ENCODE results near the gene ARHGEF37. TPM values are rescaled to one million over a fixed set of nuclear protein-coding genes. Genes with fewer than 3 reads are reported as not detected.
"Not testable (repeated sequence)": the region's sequence is repeated elsewhere in the genome, so short reads cannot be mapped to it uniquely, and the experiment has no call there.

The ARHGEF37 gene
- total RNA-seq, 1 donor from 2014 or later, result 6.5 TPM

DNA sequence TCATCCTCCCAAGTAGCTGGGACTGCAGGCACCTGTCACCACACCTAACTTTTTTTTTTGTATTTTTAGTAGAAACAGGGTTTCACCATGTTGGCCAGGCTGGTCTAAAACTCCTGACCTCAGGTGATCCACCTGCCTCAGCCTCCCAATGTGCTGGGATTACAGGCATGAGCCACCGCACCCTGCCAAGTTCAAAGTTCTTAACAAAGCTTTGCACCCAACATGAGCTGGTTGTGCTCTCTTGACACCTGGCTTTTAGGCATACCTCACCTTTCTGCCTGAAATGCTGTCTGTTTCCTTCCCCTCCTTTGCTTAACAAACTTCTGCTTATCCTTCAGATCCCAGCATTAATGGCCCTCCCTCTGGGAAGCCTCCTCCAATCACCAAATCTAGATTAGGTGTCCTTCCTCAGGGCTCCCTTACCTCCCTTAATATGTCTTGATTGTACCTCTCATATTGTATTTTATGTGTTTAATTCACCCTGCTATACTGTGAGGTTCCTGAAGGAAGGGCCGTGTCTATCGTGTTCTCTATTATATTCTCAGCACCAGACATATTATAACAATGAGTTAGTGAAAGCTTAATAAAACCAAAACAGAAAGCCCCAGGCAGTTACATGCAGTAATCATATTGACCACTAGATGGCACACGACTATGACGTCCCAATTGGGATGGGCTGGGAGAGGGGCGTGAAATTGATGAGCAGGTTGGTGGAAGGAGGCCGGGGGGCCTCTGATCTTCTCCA lies 86.0 kb downstream of the ARHGEF37 start:
- ATAC-seq (peak; percentile 90), DNase-seq (ENCODE audit: low spot score) (peak; percentile 47)

GRCh38 chr5:149667829-149668330 lies 86.6 kb downstream of the ARHGEF37 start:
- no peak for ATAC-seq
- no peak for DNase-seq (ENCODE audit: low spot score)

- DNase-seq (ENCODE audit: low spot score); ATAC-seq: not testable (repeated sequence)
Observed at GRCh38 chr5:149669273-149669672, 88.0 kb downstream of the ARHGEF37 start.

DNA sequence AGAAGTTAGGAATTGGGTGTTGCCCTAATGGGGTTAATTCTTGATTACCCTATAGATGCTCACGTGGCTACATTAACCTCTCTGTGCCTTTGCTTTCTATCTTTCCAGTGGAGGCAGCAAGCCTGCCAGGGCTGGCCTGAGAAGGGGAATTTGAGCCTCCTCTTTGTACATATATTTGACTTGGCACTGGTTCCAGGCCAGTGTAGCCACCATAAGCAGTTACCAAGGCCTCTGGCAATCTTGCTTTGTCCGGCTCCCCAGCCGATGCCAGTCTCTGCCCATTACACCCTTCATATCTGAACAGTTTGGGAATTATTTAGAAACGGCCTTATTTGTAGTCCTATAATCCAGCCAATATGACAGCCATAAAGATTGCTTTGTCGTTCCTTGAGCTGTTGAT lies 90.2 kb downstream of the ARHGEF37 start:
- DNase-seq (ENCODE audit: low spot score) (peak; percentile 53), ATAC-seq (peak; percentile 78)

GRCh38 chr5:149672701-149673476 lies 91.6 kb downstream of the ARHGEF37 start:
- DNase-seq (ENCODE audit: low spot score), result peak; percentile 23
- ATAC-seq, result no peak

DNA sequence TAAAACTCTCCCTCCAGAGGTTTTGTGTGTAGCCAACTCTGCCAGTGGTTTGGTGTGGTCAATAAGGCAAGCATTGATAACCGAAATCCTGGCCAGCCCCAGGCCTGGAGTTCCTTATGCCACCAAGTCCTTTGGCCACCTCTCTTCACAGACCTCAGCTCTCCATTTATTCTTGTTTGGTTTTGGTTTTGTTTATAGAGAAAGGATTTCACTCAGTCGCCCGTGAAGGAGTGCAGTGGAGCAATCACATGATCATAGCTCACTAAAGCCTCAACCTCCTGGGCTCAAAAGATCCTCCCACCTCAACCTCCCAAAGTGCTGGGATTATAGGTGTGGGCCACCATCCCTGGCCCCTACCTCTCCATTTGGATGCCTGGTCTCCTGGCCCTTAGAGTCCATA lies 93.4 kb downstream of the ARHGEF37 start:
- DNase-seq (ENCODE audit: low spot score) (no peak), ATAC-seq (no peak)

DNA sequence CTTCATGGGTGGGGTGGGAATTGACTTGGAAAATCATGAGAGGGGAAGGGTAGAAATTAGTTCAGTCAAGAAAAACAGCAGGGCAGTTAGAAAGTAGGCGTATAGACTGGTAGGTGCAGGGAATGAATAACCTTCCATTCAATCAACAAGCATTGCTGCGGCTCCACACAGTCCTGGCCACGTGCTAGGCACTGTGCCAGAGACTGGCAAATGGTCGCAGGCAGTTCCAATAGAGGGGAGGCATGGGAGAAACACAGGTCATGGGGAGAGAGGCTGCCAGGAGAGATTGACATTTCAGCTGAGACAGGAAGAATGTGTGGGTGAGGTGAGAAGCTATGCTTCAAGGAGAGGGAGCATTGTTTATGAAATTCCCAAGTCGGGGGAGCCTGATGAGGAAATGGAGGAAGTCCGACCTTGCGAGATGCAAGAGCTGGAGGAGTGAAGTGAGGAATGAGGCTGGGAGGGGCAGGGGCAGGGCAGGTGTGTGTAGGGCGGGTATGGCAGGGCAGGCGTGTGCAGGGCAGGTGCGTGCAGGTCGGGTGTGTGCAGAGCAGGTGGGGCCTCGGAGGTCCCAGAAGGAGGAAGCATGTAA lies 94.4 kb downstream of the ARHGEF37 start:
- DNase-seq (ENCODE audit: low spot score) (no peak), ATAC-seq (no peak)

- ATAC-seq, result peak; percentile 35
Observed at GRCh38 chr5:149677731-149678130, 96.4 kb downstream of the ARHGEF37 start.

GRCh38 chr5:149679876-149680809 lies 98.8 kb downstream of the ARHGEF37 start:
- no peak for DNase-seq (ENCODE audit: low spot score)
- ATAC-seq, result peak; percentile 74

More at GRCh38 chr5:149677731-149678130, 96.4 kb downstream of the ARHGEF37 start:
- DNase-seq (ENCODE audit: low spot score), result no peak

DNA sequence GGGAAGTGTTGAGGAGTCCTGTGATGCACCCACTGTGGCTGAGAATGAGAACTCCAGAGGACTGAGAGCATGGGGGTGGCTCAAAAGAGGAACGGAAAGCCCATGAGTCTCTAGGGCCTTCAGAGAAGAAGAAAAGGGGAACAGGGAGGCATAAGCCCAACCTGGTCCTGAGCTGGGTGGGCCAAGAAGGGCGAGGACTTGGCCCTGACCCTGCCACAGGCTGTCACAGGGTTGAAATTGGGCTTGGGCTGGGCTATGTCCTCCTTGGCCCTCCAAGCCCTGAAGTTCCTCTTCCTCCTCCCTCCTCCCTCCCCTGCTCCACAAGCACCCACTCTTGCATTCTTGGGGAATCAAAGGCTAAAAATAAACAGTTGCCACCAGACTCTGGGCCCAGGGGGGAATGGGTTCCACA lies 99.5 kb downstream of the ARHGEF37 start:
- DNase-seq (ENCODE audit: low spot score) (no peak), ATAC-seq (peak; percentile 58)

DNA sequence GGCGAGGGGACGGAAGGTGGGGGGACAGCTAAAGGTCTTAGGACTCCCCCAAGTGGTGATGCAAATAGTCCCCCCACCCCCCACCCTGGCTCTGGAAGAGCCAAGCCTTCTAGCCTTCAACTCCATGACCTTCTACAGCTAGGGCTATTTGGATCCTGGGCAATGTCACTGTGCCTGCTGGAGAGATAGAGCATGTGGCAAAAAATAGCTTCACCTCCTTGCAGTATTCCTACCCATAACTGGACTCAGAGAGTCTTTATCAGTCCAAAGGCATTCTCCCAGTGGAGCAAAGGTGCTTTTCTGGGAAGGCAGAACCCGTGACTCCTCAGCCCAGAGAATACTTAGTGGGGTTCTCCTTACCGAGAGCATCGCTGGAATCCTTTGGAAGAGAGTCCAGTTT lies 100.0 kb downstream of the ARHGEF37 start:
- DNase-seq (ENCODE audit: low spot score), result no peak

DNA sequence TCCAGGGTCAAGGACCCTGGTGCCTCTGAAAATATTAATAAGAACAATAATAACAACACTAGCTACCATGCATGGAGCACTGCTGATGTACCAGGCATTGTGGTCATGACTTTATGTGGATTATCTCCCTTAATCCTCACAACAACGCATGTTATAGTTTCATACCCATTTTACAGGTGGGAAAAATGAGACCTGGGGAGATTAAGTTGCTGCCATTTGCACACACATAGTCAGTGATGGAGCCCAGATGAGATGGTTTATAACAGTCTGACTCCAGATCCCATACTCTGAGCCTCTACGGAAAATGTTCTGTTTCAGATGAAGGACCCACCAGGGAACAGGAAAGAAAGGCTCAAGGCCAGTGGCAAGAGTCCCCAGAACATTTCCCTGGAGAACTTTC lies 100.6 kb downstream of the ARHGEF37 start:
- no peak for DNase-seq (ENCODE audit: low spot score)
- no peak for ATAC-seq

More for the DNA sequence above, 100.0 kb downstream of the ARHGEF37 start:
- ATAC-seq, result no peak

- DNase-seq (ENCODE audit: low spot score), result no peak
- ATAC-seq, result no peak
Observed at GRCh38 chr5:149682532-149683075, 101.3 kb downstream of the ARHGEF37 start.

- ATAC-seq, result no peak
Observed at GRCh38 chr5:149683964-149684363, 102.7 kb downstream of the ARHGEF37 start.

GRCh38 chr5:149684371-149684770 lies 103.1 kb downstream of the ARHGEF37 start:
- DNase-seq (ENCODE audit: low spot score) (no peak), ATAC-seq (no peak)

More at GRCh38 chr5:149683964-149684363, 102.7 kb downstream of the ARHGEF37 start:
- DNase-seq (ENCODE audit: low spot score), result no peak

Other genes with a start within 250 kb of the ARHGEF37 start
- gene GRPEL2, start 236.0 kb upstream of the ARHGEF37 start, total RNA-seq, result 5.1 TPM
- 0.93 TPM for gene PCYOX1L, start 223.5 kb upstream of the ARHGEF37 start, total RNA-seq
- gene IL17B, start 202.2 kb upstream of the ARHGEF37 start, total RNA-seq, result not detected
- 82.6 TPM for gene CSNK1A1, start 30.1 kb upstream of the ARHGEF37 start, total RNA-seq
- gene PPARGC1B, start 148.8 kb downstream of the ARHGEF37 start, total RNA-seq, result 4.0 TPM

Measured in left lobe of liver (tissue), 2 donors.